Measurements from ENCODE around the gene IL20RB.

DNA sequence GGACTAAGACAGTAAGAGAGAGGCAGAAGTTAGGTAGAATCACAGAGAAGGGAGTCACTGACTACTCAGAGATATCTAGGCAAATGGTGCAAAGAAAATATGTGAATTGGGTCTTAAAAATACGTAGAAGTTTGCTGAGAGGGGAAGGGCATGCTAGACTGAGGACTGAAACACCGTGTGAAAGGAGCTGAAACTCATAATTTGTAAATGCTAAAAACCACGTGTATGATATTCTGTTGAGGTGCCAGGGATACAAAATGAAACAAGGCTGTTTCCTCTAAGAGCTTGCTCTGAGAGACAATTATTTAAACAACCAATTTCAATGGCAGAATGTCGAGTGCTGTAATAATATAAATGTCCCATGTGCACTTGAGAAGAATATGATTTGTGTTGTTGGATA lies 48.6 kb upstream of the IL20RB start:
- TF ChIP-seq, protein P1, sequence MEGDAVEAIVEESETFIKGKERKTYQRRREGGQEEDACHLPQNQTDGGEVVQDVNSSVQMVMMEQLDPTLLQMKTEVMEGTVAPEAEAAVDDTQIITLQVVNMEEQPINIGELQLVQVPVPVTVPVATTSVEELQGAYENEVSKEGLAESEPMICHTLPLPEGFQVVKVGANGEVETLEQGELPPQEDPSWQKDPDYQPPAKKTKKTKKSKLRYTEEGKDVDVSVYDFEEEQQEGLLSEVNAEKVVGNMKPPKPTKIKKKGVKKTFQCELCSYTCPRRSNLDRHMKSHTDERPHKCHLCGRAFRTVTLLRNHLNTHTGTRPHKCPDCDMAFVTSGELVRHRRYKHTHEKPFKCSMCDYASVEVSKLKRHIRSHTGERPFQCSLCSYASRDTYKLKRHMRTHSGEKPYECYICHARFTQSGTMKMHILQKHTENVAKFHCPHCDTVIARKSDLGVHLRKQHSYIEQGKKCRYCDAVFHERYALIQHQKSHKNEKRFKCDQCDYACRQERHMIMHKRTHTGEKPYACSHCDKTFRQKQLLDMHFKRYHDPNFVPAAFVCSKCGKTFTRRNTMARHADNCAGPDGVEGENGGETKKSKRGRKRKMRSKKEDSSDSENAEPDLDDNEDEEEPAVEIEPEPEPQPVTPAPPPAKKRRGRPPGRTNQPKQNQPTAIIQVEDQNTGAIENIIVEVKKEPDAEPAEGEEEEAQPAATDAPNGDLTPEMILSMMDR (optimal IDR thresholded peaks at IDR 0.05 in 1 of 3, IDR thresholded peaks at IDR 0.05 in 1 of 3, conservative IDR thresholded peaks at IDR 0.05 in 1 of 3; ENCODE audit: extremely low read depth in 1 of 3, insufficient read depth in 2 of 3, low read length in 3 of 3), result no peak
- no peak for TF ChIP-seq EZH2 (IDR thresholded peaks at IDR 0.05; ENCODE audit: low read length)

Data from keratinocyte (primary cell).